Measurements from ENCODE around the gene PROB1. TPM values are rescaled to one million over a fixed set of nuclear protein-coding genes. Genes with fewer than 3 reads are reported as not detected.

Gene PROB1
- total and polyA plus RNA-seq, 2 of the 13 experiments (the other 11 are each of a cell fraction or from before 2014, with no cell fraction given) = 0.69 to 1.1 TPM

DNA sequence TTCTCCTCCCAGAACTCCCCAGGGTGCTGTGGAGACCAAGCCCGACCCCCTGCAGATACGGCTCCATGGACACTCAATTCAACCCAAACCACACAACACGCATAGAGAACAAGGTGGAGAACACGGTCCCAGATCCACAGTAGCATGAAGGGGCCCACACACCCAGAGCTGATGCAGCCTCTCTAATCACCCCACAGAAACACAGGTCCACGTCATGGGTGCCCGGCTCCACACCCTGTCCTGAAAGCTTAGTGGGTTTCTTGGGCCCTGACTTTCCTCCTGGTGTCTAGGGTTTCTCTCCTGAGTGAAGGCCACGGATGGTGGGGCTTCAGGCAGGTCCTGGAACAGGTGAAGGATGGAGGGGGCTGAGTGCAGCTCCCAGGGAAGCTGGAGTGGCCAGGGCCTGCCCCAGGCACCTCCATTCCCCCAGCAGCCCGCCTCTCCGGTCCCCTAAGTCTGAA, 10.3 kb downstream of the PROB1 start (continued):
- TF ChIP-seq, protein P1, sequence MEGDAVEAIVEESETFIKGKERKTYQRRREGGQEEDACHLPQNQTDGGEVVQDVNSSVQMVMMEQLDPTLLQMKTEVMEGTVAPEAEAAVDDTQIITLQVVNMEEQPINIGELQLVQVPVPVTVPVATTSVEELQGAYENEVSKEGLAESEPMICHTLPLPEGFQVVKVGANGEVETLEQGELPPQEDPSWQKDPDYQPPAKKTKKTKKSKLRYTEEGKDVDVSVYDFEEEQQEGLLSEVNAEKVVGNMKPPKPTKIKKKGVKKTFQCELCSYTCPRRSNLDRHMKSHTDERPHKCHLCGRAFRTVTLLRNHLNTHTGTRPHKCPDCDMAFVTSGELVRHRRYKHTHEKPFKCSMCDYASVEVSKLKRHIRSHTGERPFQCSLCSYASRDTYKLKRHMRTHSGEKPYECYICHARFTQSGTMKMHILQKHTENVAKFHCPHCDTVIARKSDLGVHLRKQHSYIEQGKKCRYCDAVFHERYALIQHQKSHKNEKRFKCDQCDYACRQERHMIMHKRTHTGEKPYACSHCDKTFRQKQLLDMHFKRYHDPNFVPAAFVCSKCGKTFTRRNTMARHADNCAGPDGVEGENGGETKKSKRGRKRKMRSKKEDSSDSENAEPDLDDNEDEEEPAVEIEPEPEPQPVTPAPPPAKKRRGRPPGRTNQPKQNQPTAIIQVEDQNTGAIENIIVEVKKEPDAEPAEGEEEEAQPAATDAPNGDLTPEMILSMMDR (CRISPR knock-in tag; IDR thresholded peaks at IDR 0.05) = no peak
- peak; percentile 26; the same call in 1 of the 2 replicates for TF ChIP-seq NFKB2 (CRISPR knock-in tag; IDR thresholded peaks at IDR 0.05; ENCODE audit: borderline replicate concordance)
- TF ChIP-seq ZFY (CRISPR knock-in tag; IDR thresholded peaks at IDR 0.05) = peak; percentile 36
- TF ChIP-seq, protein P2, sequence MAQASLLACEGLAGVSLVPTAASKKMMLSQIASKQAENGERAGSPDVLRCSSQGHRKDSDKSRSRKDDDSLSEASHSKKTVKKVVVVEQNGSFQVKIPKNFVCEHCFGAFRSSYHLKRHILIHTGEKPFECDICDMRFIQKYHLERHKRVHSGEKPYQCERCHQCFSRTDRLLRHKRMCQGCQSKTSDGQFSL (CRISPR knock-in tag; IDR thresholded peaks at IDR 0.05) = no peak
- peak; percentile 24; the same call in 1 of the 2 replicates for TF ChIP-seq YEATS4 (CRISPR knock-in tag; IDR thresholded peaks at IDR 0.05; ENCODE audit: borderline replicate concordance)
- TF ChIP-seq NFYC (CRISPR knock-in tag; IDR thresholded peaks at IDR 0.05) = no peak
- TF ChIP-seq, protein P3, sequence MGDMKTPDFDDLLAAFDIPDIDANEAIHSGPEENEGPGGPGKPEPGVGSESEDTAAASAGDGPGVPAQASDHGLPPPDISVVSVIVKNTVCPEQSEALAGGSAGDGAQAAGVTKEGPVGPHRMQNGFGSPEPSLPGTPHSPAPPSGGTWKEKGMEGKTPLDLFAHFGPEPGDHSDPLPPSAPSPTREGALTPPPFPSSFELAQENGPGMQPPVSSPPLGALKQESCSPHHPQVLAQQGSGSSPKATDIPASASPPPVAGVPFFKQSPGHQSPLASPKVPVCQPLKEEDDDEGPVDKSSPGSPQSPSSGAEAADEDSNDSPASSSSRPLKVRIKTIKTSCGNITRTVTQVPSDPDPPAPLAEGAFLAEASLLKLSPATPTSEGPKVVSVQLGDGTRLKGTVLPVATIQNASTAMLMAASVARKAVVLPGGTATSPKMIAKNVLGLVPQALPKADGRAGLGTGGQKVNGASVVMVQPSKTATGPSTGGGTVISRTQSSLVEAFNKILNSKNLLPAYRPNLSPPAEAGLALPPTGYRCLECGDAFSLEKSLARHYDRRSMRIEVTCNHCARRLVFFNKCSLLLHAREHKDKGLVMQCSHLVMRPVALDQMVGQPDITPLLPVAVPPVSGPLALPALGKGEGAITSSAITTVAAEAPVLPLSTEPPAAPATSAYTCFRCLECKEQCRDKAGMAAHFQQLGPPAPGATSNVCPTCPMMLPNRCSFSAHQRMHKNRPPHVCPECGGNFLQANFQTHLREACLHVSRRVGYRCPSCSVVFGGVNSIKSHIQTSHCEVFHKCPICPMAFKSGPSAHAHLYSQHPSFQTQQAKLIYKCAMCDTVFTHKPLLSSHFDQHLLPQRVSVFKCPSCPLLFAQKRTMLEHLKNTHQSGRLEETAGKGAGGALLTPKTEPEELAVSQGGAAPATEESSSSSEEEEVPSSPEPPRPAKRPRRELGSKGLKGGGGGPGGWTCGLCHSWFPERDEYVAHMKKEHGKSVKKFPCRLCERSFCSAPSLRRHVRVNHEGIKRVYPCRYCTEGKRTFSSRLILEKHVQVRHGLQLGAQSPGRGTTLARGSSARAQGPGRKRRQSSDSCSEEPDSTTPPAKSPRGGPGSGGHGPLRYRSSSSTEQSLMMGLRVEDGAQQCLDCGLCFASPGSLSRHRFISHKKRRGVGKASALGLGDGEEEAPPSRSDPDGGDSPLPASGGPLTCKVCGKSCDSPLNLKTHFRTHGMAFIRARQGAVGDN (CRISPR knock-in tag; IDR thresholded peaks at IDR 0.05) = peak; percentile 20
- 0 out of 2 replicates have a peak, but pooled peaks have one; percentile 5 for TF ChIP-seq NCOA2 (CRISPR knock-in tag; IDR thresholded peaks at IDR 0.05)
